Umbilical cord (tissue), 2 donors: ENCODE data around the gene BRF1. TPM values are rescaled to one million over a fixed set of nuclear protein-coding genes. Genes with fewer than 3 reads are reported as not detected.

Source experiments
- DNase-seq: peaks from one replicate; pipeline ENCODE4 v3.0.0-alpha.2; 2015; ENCODE audit warnings: low spot score
- total RNA-seq: library from RNA; depleted of rRNA; stranded (reverse); fragments of >200 nt; gene quantifications from one replicate; pipeline ENCODE4 v1.2.3, GENCODE V29; 2014; ENCODE audit warnings: low replicate concordance; ENCODE audit not compliant: insufficient read depth

BRF1 gene
- total RNA-seq, 1 donor from 2014 or later, result 41.9 TPM

DNA sequence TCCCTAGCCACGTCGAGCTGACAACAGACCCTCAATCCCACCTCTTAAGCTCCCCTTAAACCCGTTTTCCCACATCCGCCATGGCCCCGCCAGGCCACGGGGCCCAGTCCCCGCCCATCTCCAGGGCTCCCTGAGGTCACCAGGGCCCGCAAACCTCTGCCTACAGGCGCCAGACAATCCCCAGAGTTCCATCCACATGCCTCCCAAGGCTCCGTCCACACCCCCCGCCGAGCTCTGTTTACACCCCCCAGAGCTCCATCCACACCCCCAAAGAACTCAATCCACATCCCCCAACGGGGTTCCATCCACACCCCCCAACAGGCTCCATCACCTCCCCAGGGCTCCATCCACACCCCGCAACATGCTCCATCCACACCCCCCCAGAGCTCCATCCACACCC is 141.5 kb downstream of the BRF1 start:
- DNase-seq, result no peak

Other genes starting within 250 kb of the BRF1 start
- gene GPR132, start 235.6 kb downstream of the BRF1 start, total RNA-seq, result 4.1 TPM
- 7.0 TPM for gene JAG2, start 132.2 kb downstream of the BRF1 start, total RNA-seq
- 15.9 TPM for gene NUDT14, start 119.7 kb downstream of the BRF1 start, total RNA-seq
- 33.0 TPM for gene BTBD6, start 52.5 kb downstream of the BRF1 start, total RNA-seq
- 17.8 TPM for gene PACS2, start 13.7 kb upstream of the BRF1 start, total RNA-seq
- not detected for gene TEX22, start 97.5 kb upstream of the BRF1 start, total RNA-seq
- 30.3 TPM for gene MTA1, start 118.8 kb upstream of the BRF1 start, total RNA-seq
- 62.4 TPM for gene CRIP2, start 173.8 kb upstream of the BRF1 start, total RNA-seq
- 24.1 TPM for gene CRIP1, start 185.9 kb upstream of the BRF1 start, total RNA-seq
- gene TEDC1, start 190.2 kb upstream of the BRF1 start, total RNA-seq, result 15.4 TPM
- gene TMEM121, start 225.6 kb upstream of the BRF1 start, total RNA-seq, result 6.0 TPM